ENCODE data around the gene SLC12A7.

DNA sequence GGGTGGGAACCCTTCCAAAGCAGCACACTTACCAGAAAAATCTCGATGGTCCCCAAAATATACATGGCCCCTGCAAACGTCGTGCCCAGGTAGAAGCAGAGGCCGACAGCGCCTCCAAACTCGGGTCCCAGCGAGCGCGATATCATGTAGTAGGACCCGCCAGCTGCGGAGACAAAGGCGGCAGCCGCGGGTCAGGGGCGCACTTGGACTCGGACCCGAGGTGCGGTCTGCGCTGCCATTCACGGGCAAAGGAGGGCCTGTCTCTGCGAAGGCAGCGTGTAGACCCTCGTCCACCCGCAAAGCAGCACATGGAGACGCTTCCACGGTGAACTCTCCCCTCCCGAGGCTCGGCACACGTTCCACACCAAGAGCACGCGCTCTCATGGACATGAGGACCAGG lies 25.0 kb downstream of the SLC12A7 start:
- TF ChIP-seq, protein P1, sequence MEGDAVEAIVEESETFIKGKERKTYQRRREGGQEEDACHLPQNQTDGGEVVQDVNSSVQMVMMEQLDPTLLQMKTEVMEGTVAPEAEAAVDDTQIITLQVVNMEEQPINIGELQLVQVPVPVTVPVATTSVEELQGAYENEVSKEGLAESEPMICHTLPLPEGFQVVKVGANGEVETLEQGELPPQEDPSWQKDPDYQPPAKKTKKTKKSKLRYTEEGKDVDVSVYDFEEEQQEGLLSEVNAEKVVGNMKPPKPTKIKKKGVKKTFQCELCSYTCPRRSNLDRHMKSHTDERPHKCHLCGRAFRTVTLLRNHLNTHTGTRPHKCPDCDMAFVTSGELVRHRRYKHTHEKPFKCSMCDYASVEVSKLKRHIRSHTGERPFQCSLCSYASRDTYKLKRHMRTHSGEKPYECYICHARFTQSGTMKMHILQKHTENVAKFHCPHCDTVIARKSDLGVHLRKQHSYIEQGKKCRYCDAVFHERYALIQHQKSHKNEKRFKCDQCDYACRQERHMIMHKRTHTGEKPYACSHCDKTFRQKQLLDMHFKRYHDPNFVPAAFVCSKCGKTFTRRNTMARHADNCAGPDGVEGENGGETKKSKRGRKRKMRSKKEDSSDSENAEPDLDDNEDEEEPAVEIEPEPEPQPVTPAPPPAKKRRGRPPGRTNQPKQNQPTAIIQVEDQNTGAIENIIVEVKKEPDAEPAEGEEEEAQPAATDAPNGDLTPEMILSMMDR (IDR thresholded peaks at IDR 0.05): no peak
- TF ChIP-seq POLR2A (IDR thresholded peaks at IDR 0.05): no peak

Data from ovary (tissue), 3 donors.